ENCODE results near the gene MRPL55.

GRCh38 chr1:228095938-228096337 is 13.2 kb downstream of the MRPL55 start:
- no peak for TF ChIP-seq CTCF (conservative IDR thresholded peaks at IDR 0.05; ENCODE audit: low read depth in 2 of 2)
- TF ChIP-seq EZH2 (IDR thresholded peaks at IDR 0.05; ENCODE audit: low read depth, unreplicated experiment), result no peak

Data from GM23338 (cell line).